GM18498 (cell line): Measurements from ENCODE around the gene TNFRSF4.

Experiments used
- ATAC-seq: cut with Tn5 transposase; IDR thresholded peaks from one replicate; pipeline ENCODE4 v1.9.1; 2021; ENCODE audit warnings: mild to moderate bottlenecking, moderate library complexity; ENCODE audit not compliant: unreplicated experiment

TNFRSF4 gene

DNA sequence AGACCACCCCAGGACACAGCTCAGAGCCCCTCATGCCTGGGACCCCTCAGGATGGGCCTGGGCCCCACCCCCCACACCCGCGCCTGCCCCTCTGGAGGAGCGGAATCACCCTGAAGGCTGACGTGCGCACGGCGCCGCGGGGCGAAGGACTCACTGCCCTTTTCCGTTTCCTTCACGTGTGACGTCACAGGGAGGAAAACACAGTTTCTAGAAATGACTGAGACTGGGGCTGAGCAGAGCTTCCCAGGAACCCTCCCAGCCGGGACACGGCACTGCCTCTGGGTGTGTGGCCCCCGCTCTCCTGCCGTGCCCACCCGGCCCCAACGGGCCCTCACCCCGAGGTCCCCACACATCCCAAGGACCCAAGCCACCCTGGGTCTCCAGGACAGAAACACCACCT is 5.4 kb upstream of the TNFRSF4 start:
- ATAC-seq, result no peak

- ATAC-seq, result no peak
These were observed 4.7 kb upstream of the TNFRSF4 start for GRCh38 chr1:1218524-1219200.

GRCh38 chr1:1217621-1218523 is 3.9 kb upstream of the TNFRSF4 start:
- no peak for ATAC-seq

DNA sequence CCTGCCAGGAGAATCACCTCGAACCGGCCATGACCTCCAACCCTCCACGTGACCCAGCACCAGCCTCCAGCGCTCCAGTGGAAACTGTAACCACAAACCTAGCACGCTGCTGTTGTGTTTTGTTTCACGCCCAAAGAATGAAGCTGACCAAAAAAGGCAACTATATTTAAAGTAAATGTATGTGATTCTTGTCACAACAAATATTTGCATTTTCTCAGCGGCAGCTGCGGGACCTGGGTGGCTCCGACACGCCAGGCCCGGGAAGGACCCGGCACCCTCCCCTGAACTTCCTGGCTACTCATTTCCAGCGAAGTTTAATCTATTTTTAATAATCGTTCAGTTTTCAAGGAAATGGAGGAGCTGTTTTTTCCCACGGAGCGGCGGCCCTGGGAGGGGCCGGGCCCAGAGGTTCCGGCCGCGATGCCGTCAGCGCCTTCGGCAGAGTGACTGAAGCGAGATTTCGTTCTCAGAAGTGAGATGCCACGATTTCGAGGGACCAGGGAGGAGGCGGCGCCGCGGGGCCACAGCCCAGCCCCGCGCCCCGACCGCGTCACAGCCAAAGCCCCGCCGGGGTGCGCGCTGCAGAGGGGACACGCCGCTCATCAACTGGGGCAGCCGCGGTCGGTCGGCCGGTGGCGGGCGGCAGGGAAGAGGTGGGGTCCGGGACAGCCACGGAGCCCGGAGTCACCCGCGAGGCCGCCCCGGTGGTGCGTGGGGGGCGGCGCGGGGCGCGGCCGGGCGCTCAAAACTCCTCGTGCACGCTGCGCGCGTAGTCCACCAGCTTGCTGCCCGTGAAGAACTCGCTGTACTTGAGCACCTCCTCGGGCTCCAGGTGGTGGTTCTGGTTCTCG is 3.0 kb upstream of the TNFRSF4 start:
- no peak for ATAC-seq

- no peak for ATAC-seq
These were observed 2.1 kb upstream of the TNFRSF4 start for GRCh38 chr1:1215881-1216605.

- no peak for ATAC-seq
These were observed 1.2 kb upstream of the TNFRSF4 start for GRCh38 chr1:1215080-1215676.

DNA sequence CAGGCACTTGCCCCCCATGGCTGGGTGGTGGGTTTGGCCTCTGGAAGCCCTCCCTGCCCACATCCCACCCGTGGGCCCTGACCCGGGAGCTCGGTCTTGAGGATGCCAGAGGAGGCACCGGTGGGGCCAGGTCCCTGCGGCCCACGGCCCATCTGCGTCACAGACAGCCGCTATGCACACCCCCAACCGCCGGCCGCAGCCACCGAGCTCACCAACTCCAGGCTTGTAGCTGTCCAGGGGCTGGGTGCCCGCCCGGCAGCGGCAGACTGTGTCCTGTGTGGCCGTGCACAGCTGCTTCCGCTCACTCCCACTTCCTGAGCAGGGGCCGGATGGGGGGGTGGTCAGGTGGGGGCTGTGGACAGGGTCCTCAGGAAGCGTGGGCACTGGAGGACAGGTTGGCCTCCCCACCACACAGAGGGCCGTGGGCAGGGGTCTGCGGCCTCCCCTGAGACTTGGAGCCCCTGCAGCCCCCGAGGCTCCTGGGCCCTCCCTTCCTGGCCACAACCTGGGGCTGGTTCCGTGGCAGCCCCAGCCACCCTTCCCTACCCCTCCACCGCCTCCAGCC is 1.1 kb downstream of the TNFRSF4 start:
- ATAC-seq, result no peak

DNA sequence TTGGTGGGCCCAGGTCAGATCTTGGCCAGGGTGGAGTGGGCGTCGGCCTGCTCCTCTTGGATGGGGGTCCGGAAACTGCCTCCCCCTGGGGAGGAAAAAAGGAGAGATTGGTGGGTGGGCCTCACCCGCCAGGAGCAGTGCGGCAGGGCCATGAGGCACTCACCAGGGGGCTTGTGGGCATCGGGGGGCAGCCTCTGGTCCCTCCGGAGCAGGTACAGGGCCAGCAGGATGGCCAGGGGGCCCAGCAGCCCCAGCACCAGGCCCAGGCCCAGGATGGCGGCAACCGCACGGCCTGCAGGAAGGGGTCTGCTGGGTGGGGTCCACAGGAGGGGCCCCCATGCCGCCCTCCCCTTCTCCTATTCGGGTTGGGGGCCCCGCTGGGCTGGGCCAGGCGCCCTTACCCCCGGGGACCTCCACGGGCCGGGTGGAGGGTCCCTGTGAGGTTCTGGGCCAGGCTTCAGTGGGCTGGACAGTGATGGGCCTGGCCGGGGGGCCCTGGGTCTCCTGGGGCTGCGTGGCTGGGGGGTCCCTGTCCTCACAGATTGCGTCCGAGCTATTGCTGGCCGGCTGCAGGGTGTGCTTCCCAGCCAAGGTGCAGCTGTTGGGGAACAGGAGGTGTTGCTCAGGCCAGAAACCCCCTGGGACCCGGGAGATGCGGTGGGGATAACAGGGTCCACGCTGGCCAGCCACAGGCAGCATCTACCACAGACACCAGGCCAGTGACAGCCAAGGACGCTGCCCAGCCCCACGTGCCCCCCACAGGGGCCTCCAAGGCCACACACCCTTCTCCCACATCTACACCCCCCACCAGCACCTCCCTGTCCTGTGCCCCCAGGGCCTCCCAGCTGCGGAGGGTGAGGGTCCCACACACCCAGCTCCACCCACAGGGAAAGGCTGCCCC is 2.2 kb downstream of the TNFRSF4 start:
- ATAC-seq, result no peak

DNA sequence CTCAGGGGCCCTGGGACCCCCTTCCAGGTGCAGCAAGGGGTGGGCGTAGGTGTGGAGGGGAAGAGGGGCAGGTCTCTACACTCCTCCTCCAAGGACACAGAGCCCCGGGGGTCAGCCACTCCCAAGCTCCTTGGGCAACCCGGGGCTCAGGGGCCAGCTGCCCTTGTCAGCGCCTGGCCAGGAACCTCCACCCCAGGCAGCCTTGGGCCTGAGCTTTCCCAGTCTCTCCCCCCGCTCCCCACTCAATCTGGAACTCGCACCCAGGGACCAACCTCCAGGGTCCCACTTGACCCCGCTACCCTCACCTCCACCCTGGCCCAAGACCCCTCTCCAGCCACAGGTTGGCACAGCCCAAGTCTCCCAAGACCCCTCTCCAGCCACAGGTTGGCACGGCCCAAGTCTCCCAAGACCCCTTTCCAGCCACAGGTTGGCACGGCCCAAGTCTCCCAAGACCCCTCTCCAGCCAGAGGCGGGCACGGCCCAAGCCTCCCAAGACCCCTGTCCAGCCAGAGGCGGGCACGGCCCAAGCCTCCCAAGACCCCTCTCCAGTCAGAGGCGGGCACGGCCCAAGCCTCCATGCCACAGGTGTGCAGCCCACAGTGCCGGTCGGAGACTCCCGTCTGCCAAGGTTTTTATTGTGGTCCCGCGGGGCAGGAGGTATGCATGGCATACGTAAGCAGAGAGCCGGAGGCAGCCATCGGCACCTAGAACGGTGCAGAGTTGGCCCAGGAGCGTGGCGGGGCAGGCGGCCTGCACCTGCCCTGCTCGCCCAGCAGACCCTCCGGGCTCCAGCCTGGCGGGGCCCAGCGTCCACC is 3.0 kb downstream of the TNFRSF4 start:
- ATAC-seq, result no peak

DNA sequence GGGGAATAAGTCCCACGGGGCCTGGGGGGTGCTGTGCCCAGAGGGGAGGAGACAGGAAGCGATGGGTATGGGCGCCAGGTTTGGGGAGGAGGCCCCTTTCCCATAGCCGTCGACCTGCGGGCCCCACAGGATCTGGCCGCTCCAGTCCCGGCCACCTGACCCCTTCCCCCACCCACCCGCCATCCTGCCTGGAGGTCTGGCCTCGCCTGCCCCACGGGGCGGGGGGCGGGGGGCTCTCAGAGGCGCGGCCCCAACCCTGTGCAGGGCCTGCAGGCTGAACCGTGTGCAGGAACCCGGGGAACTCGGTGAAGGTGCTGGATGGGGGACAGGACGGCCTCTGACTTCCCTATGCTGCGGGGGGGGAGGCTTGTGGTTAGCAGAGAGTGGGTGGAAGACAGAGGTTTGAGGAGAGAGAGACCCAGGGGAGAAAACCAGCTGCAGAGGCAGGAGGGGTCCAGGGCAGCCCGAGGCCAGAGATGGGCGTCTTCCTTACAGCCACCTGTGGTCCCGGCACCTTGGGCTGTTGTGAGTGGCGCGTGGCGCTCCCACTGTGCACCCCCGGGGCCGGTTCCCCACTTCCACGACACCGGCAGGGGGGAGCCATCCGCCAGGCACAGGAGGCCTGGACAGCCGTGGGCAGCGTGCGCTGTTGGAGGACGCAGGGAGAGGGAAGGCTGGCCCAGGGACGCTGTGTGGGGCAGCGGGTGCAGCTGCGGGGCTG is 5.1 kb downstream of the TNFRSF4 start:
- ATAC-seq, result no peak

- no peak for ATAC-seq
These were observed 6.4 kb downstream of the TNFRSF4 start for GRCh38 chr1:1207571-1207892.

- ATAC-seq, result no peak
These were observed 6.9 kb downstream of the TNFRSF4 start for GRCh38 chr1:1206966-1207531.

DNA sequence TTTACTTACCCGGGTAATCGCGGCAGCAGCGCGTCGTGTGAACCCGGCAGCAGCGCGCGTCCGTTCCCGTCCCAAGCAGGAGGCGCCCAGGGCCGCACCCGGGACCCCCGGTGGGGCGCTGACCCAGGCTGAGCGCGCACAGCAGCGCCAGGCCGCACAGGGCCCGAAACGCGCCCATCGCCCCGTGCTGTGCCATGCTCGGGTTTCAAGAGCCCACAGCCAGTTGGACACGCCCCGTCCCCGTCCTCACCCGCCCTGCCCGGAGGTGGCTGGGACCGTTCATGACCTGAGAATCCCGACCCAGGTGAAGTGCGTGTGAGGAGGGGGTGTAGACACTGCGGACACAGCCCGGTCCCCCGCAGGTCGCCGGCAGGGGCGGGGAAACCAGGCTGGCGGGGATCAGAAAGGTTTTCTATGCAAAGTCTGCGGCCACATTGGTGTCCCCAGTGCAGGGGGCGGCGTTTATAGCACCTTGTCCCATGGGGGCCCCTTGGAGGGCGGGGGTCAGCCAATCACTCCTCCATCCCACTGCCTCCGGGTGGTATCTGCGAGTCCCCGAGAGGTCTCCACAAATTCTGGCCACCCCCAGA is 7.5 kb downstream of the TNFRSF4 start, which contains the start of gene TNFRSF18:
TNFRSF18 (minus strand) TSS at position 217 of the 590 bp plus-strand sequence; CDS start at position 196, 21 bp downstream.
- no peak for ATAC-seq

- no peak for ATAC-seq
These were observed 8.1 kb downstream of the TNFRSF4 start for GRCh38 chr1:1205769-1206375.

DNA sequence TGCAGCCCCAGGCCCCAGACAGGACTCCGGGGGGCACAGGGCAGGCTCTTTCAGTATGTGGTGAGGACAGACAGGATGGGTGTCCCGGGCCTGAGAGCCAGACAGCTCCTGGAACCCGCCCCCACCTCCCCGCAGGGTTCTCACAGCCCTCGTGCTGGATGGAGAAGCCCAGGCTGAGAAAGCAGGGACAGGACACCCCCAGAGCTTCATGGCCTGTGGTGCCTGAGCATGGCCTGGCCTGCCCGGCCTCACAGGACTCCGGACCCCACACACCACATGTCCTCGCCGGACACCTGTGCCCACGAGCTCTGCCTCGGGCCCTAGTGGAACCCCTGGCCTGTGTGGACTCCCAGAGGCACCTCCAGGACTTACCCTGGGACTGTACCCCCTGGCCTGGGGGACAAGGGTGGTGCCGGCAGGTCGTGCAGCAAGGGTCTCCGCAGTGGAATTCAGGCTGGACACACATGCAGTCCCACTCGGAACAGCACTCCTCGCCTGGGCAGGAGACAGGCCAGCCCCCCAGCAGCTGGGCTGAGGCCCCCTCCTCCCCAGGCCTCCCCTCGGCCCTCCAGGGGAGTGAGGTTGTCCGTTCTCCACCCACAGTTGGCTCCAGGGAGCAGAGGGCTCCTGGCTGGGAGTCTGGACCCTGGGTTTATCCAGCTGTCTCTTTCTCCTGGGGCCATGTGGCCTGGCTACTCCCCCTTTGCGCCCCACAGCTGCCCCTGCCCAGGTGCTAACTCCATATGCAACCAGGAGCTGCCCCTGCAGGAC is 8.8 kb downstream of the TNFRSF4 start:
- ATAC-seq, result no peak
